Upper lobe of left lung (tissue), 6 donors: ENCODE measurements around the gene LRRC74B. TPM values are rescaled to one million over a fixed set of nuclear protein-coding genes. Genes with fewer than 3 reads are reported as not detected.
A peak's percentile ranks its signal among the peaks of the same experiment; 100 is the strongest.

ENCODE experiments used
- ATAC-seq, 2 donors: fragments of 200-7000 bp; cut with Tn5 transposase; one replicate each; pipeline ENCODE4 v1.9.1; 2022; ENCODE audit warnings: mild to moderate bottlenecking in 2 of 2, moderate library complexity in 2 of 2; ENCODE audit not compliant: low FRiP score in 2 of 2
- DNase-seq, 2 donors: peaks; one replicate each; pipeline ENCODE4 v3.0.0-alpha.2; 2019 to 2020
- H3K27ac ChIP-seq, 4 donors: fragments of 200-600 bp; sonication (generic); one replicate each; pipeline ENCODE4 v1.5.1; 2016 to 2019
- H3K27me3 ChIP-seq, 4 donors: fragments of 200-600 bp; sonication (generic); one replicate each; pipeline ENCODE4 v1.5.1; 2017 to 2019
- H3K36me3 ChIP-seq, 4 donors: fragments of 200-600 bp; sonication (generic); one replicate each; pipeline ENCODE4 v1.5.1; 2016 to 2019
- H3K4me1 ChIP-seq, 4 donors: fragments of 200-600 bp; sonication (generic); one replicate each; pipeline ENCODE4 v1.5.1; 2018 to 2019
- H3K4me3 ChIP-seq, 4 donors: fragments of 200-600 bp; sonication (generic); one replicate each; pipeline ENCODE4 v1.5.1; 2017 to 2019; ENCODE audit warnings: mild to moderate bottlenecking in 2 of 4, moderate library complexity in 1 of 4
- H3K9me3 ChIP-seq, 4 donors: fragments of 200-600 bp; sonication (generic); one replicate each; pipeline ENCODE4 v1.5.1; 2018 to 2019
- EP300 ChIP-seq, 4 donors: sonication (generic); formaldehyde crosslinking; IDR thresholded peaks; one replicate each; pipeline ENCODE4 v1.5.1; 2017; ENCODE audit warnings: antibody characterized with exemption in 4 of 4, control low read depth in 2 of 4
- POLR2A ChIP-seq, 4 donors: fragments of 450-650 bp; IDR thresholded peaks; one replicate each; pipeline ENCODE4 v1.5.1; 2016 to 2017; ENCODE audit warnings: antibody characterized with exemption in 4 of 4, mild to moderate bottlenecking in 2 of 4
- POLR2AphosphoS5 ChIP-seq, 2 donors: sonication (generic); formaldehyde crosslinking; IDR thresholded peaks; one replicate each; pipeline ENCODE4 v1.5.1; 2017; ENCODE audit warnings: antibody characterized with exemption in 2 of 2
- WGBS, 2 donors: methylation state at CpG; one replicate each; pipeline ENCODE4 v1.1.5; 2017 to 2018; 5-methylcytosine and 5-hydroxymethylcytosine counted together
- total RNA-seq, 6 donors: library from RNA; depleted of rRNA in 4 of 6; stranded (reverse); fragments of >200 nt in 4 of 6; gene quantifications; one replicate each; pipeline versions ENCODE4 v1.1.0 to v1.2.1, GENCODE V29; 2016 to 2021
- TF ChIP-seq, protein P1 (sequence below), 6 experiments: fragments of 450-650 bp in 4 of 6; fragments of 200-600 bp in 2 of 6; sonication (generic) in 2 of 6; IDR thresholded peaks; one replicate each; pipeline ENCODE4 v1.5.1; 2016 to 2019; ENCODE audit warnings: antibody characterized with exemption in 6 of 6
- donor health status: DM: no; HTN: no; CAD: no; lungs with moderate emphysema.
- donor health status: DM: no; HTN: yes; CAD: no; lungs with severe emphysema.

The LRRC74B gene
- total RNA-seq, 6 donors from 2014 or later, result 0.14 to 6.6 (median 3.2) TPM

DNA sequence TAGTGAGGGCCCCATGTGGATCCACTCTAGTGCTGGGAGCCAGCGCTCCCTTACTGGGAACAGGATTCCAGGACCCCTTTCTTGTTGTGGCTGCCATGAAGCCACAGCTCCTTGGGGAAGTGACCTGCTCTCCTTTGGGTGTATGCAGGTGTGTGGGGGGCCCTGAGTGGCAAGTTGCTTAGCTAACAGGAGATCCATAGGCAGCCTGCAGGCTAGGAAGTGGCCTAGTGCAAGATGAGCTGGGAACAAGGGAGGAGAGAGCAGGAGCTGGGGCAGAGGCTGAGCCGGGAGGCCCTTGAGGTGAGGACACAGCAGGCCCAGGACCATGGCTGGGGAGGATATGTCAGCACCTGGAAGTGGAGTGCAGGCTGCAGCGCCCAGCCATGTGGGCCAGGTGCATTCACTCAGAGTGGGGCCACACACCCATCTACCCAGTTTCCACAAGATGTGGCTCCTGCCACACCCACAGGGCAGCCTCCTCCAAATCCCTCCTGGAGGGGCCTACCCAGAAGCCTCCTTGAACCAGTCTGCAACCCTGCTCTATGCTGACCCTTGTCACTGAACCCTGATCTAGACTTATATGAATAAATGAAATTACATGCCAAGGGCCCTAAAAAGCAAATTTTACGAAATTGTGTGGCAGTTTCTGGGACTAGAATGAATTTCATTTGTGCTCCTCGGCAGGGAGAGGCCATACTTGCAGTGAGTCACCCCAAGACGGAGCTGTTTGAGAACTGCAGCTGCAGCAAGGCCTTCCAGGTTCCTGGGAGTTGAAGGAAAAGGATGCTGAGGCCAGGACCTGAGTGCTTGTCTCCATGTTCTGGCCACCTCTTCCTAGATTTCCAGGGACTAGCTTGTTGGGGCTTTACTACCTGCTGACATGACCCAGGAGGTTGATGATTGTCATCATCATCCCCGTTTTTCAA lies 47.1 kb upstream of the LRRC74B start:
- no peak for TF ChIP-seq EP300 (IDR thresholded peaks at IDR 0.05)
- TF ChIP-seq POLR2A (IDR thresholded peaks at IDR 0.05), result no peak
- peaks cover 22 to 36% (median 27%) of the 10 kb centered on the region in 4 donors for H3K4me1 ChIP-seq
- DNase-seq, result no peak
- no peaks in the 10 kb centered on the region for H3K27me3 ChIP-seq
- peaks cover 0 to 64% (median 47%) of the 10 kb centered on the region in 4 donors for H3K36me3 ChIP-seq
- no peak overlapping the region for H3K4me3 ChIP-seq
- 63 to 81% methylated on average over 4 to 7 of the region's 7 CpGs for WGBS, 2 donors
- H3K9me3 ChIP-seq, result no peaks in the 10 kb centered on the region
- no peak for ATAC-seq
- no peak overlapping the region for H3K27ac ChIP-seq

DNA sequence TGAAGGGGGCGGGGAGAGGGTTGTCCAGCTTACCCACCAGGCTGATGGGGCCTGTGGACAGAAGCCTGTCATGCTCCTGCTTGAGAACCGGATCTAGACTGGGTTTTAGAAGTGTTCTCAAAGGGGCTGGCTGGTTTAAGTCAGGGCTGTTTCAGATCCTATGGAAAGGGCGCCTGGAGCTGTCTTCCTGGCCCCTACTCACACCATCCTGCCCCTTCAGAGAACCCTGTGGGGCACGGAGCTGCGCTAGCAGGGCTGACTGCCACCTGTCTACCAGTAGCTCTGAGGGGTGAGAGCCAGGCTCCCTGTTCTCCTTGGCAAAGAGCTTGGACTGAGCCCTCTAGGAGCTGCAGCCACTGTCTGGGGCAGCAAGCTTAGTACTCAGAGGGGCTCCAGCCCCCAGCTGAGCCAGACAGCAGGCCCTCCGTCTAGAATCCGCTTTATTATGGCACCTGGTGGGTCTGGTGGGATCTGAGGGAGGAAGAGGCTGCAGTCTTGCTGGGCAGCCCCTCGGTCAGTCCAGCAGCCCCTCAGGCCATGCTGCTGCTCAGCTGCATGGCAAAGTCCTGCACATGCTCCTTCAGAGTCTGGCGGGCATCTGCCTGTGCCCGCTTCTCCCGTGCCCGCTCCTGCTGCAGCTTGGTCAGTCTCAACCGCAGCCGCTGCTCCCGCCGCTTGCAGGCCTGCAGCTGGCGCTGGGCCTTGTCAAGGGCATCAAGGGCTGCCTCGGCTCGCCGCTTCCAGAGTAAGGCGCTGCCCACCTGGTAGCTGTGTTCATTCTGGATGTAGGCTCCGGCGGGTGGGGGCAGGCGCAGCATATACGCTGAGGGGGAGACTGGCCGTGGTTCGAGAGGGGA lies 46.2 kb upstream of the LRRC74B start:
- no peak for TF ChIP-seq EP300 (IDR thresholded peaks at IDR 0.05)
- TF ChIP-seq, protein P1, sequence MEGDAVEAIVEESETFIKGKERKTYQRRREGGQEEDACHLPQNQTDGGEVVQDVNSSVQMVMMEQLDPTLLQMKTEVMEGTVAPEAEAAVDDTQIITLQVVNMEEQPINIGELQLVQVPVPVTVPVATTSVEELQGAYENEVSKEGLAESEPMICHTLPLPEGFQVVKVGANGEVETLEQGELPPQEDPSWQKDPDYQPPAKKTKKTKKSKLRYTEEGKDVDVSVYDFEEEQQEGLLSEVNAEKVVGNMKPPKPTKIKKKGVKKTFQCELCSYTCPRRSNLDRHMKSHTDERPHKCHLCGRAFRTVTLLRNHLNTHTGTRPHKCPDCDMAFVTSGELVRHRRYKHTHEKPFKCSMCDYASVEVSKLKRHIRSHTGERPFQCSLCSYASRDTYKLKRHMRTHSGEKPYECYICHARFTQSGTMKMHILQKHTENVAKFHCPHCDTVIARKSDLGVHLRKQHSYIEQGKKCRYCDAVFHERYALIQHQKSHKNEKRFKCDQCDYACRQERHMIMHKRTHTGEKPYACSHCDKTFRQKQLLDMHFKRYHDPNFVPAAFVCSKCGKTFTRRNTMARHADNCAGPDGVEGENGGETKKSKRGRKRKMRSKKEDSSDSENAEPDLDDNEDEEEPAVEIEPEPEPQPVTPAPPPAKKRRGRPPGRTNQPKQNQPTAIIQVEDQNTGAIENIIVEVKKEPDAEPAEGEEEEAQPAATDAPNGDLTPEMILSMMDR (IDR thresholded peaks at IDR 0.05), result no peak
- no peak for TF ChIP-seq POLR2A (IDR thresholded peaks at IDR 0.05)
- no peak for TF ChIP-seq POLR2AphosphoS5 (IDR thresholded peaks at IDR 0.05)
- no peak for ATAC-seq
- Histone ChIP-seq H3K9me3 (no peaks in the 10 kb centered on the region), H3K36me3 (peaks cover 0 to 55% (median 38%) of the 10 kb centered on the region in 4 donors), H3K4me3 (peak overlapping the region in 1 of 4 donors; percentile 85), H3K4me1 (peaks cover 22 to 39% (median 29%) of the 10 kb centered on the region in 4 donors), H3K27ac (peak overlapping the region in 1 of 4 donors; percentile 96), H3K27me3 (no peaks in the 10 kb centered on the region)
- DNase-seq, result peak in 1 of 2 donors; percentile 82
- WGBS, 2 donors, result 96 to 97% methylated on average over 8 to 27 of the region's 27 CpGs

DNA sequence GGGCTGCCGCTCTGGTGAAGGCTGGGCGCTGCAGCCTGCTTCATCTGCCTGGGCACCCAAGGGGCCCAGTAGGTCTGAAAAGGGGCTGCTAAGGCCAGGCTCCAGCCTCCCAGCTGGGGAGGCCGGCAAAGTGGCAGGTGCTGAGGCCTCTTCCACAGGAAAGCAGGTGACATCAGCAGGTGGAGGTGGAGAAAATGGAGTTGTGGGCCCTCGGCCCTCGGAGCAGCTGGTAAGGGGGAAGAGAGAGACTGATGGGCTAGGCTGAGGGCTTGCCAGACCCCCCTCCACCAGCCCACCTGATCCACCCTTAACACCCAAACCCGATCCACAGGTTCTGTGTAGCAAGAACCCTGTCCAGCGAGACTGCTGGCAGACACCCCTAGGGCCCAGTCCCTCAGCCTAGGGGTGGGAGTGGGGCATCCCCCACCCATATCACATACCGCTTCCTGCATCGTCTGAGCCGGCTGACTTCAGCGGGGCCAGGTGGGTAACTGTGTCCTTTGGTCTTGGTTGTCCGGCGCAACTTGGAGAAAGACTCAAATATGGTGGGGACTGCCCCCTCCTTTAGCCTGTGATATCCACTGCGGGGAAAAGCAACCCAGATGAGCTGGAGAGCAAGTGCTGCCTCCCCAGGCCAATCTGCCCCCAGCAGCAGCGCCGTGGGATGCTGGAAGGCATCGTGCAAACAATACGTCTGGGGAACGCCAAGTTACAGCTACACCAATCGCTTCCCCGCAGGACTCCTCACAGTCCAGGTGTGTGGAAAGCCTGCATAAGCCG lies 45.3 kb upstream of the LRRC74B start:
- ATAC-seq (no peak), DNase-seq (no peak)
- H3K9me3 ChIP-seq, result no peaks in the 10 kb centered on the region
- TF ChIP-seq POLR2A (IDR thresholded peaks at IDR 0.05) (no peak), EP300 (IDR thresholded peaks at IDR 0.05) (no peak)
- TF ChIP-seq, protein P1 (IDR thresholded peaks at IDR 0.05), result no peak
- H3K27ac ChIP-seq, result peak overlapping the region; percentile 96 to 99 (median 98)
- H3K36me3 ChIP-seq, result peaks cover 0 to 47% (median 33%) of the 10 kb centered on the region in 4 donors
- H3K4me1 ChIP-seq, result peaks cover 22 to 39% (median 29%) of the 10 kb centered on the region in 4 donors
- H3K27me3 ChIP-seq, result no peaks in the 10 kb centered on the region
- H3K4me3 ChIP-seq, result peak overlapping the region; percentile 61 to 85 (median 70)
- 57 to 88% methylated on average over 6 to 15 of the region's 22 CpGs for WGBS, 2 donors

DNA sequence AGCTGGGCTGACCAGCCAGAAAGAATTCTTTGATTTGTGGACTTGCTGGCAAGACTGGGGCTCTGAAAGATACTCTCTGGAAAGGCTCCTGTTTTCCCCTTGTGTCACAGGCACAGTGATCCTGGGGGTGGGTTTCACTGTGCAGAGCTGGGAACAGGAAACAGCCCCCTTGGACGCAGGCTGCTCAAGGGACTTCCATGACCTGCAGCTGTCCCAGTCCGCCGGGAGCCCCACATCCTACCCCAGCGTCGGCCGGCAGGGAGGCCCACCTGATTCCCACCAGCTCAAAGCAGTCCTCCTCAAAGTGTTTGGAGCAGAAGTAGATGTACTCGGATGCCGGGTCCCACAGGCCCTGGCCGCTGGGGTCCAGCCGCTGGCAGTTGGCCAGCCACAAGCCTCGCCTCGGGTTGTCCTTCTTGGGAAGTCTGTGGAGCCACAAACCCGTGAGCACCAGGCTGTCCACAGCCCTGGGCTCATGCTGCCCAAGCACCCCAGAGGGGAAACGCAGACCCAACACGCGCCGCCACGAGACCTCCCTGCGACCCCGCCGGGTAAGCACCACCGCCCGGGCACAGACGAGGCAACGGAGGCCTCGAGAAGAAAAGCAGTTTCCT lies 44.7 kb upstream of the LRRC74B start:
- WGBS, 2 donors, result 0 to 1% methylated on average over 1 to 22 of the region's 26 CpGs
- Histone ChIP-seq H3K4me1 (peaks cover 22 to 39% (median 29%) of the 10 kb centered on the region in 4 donors), H3K36me3 (peaks cover 0 to 41% (median 28%) of the 10 kb centered on the region in 4 donors), H3K27me3 (no peaks in the 10 kb centered on the region), H3K9me3 (no peaks in the 10 kb centered on the region), H3K27ac (peak overlapping the region; percentile 96 to 99 (median 98)), H3K4me3 (peak overlapping the region; percentile 61 to 85 (median 70))
- no peak for TF ChIP-seq POLR2A (IDR thresholded peaks at IDR 0.05)
- no peak for ATAC-seq
- peak in 1 of 2 donors; percentile 90 for DNase-seq
